Mucosa of descending colon (tissue), 3 donors: ENCODE measurements around the gene HECA. TPM values are rescaled to one million over a fixed set of nuclear protein-coding genes. Genes with fewer than 3 reads are reported as not detected.
"Not testable (repeated sequence)": the region's sequence is repeated elsewhere in the genome, so short reads cannot be mapped to it uniquely, and the experiment has no call there.

ENCODE experiments used
- ATAC-seq: fragments of 200-7000 bp; cut with Tn5 transposase; one replicate; pipeline ENCODE4 v1.9.1; 2020; ENCODE audit warnings: mild to moderate bottlenecking, moderate library complexity
- DNase-seq, 3 donors: peaks; one replicate each; pipeline ENCODE4 v3.0.0-alpha.2; 2020
- H3K36me3 ChIP-seq: fragments of 200-600 bp; one replicate; pipeline ENCODE4 v1.8.0; 2021; ENCODE audit warnings: low read depth, mild to moderate bottlenecking
- H3K4me1 ChIP-seq: fragments of 200-600 bp; one replicate; pipeline ENCODE4 v1.8.0; 2021; ENCODE audit warnings: low read depth, mild to moderate bottlenecking
- H3K4me3 ChIP-seq: fragments of 200-600 bp; one replicate; pipeline ENCODE4 v1.8.0; 2021; ENCODE audit warnings: mild to moderate bottlenecking
- H3K9me3 ChIP-seq: fragments of 200-600 bp; one replicate; pipeline ENCODE4 v1.8.0; 2021; ENCODE audit warnings: mild to moderate bottlenecking
- CTCF ChIP-seq: fragments of 200-600 bp; IDR thresholded peaks from one replicate; pipeline ENCODE4 v1.8.0; 2022; ENCODE audit warnings: antibody characterized with exemption, mild to moderate bottlenecking
- intact Hi-C, 2 donors: fragments of 100-400 bp; cut with DNase I in 1 of 2; cut with micrococcal nuclease in 1 of 2; formaldehyde crosslinking; loops; one replicate each; pipeline versions ENCODE4 v1.11.0 to v1.11.1; 2022; cut with DNase I, micrococcal nuclease
- total RNA-seq, 3 donors: library from RNA; stranded (reverse); fragmentation: NEBNext Ultra II Directional in 2 of 3; extraction: Animal tissue kit (Norgen Biotek cat#: 25700) in 2 of 3; gene quantifications; one replicate each; pipeline versions ENCODE4 v1.2.1 to v1.2.4, GENCODE V29; 2021 to 2023
- donor health status: DM: no; HTN: no; CAD: no; lungs with moderate emphysema.
- donor health status: DM: no; HTN: no; CAD: no.
- donor health status: DM: no; HTN: yes; CAD: no.

The HECA gene
- total RNA-seq, 3 donors from 2014 or later = 30.8 to 43.2 (median 40.4) TPM

GRCh38 chr6:139137706-139138105 lies 2.8 kb downstream of the HECA start:
- no peaks in the 10 kb centered on the region for H3K36me3 ChIP-seq
- H3K4me3 ChIP-seq = no peak overlapping the region
- no peak for TF ChIP-seq CTCF
- ATAC-seq = no peak
- H3K4me1 ChIP-seq = peaks cover 5% of the 10 kb centered on the region
- no peaks in the 10 kb centered on the region for H3K9me3 ChIP-seq
- intact Hi-C loops = no loop called here
- no peak for DNase-seq

GRCh38 chr6:139140854-139141253 lies 6.0 kb downstream of the HECA start:
- H3K4me3 ChIP-seq, intact Hi-C loops, ATAC-seq, H3K4me1 ChIP-seq, H3K36me3 ChIP-seq, H3K9me3 ChIP-seq, DNase-seq: not testable (repeated sequence)

- H3K4me3 ChIP-seq = no peak overlapping the region
- no peaks in the 10 kb centered on the region for H3K9me3 ChIP-seq
- H3K4me1 ChIP-seq = no peaks in the 10 kb centered on the region
- intact Hi-C loops = no loop called here
- no peaks in the 10 kb centered on the region for H3K36me3 ChIP-seq
- TF ChIP-seq CTCF = no peak
- no peak for ATAC-seq
- no peak for DNase-seq
Measured at GRCh38 chr6:139142262-139142661, 7.4 kb downstream of the HECA start.

- Histone ChIP-seq H3K4me3 (no peak overlapping the region), H3K9me3 (no peaks in the 10 kb centered on the region), H3K4me1 (peaks cover under 1% of the 10 kb centered on the region), H3K36me3 (no peaks in the 10 kb centered on the region)
- no peak for ATAC-seq
- DNase-seq = no peak
- intact Hi-C loops = no loop called here
- no peak for TF ChIP-seq CTCF
Measured at GRCh38 chr6:139143111-139143510, 8.2 kb downstream of the HECA start.

GRCh38 chr6:139144490-139145085 lies 9.7 kb downstream of the HECA start:
- H3K36me3 ChIP-seq = no peaks in the 10 kb centered on the region
- no peaks in the 10 kb centered on the region for H3K9me3 ChIP-seq
- H3K4me3 ChIP-seq = no peak overlapping the region
- ATAC-seq (no peak), DNase-seq (no peak)
- intact Hi-C loops = no loop called here
- TF ChIP-seq CTCF = no peak
- peaks cover 15% of the 10 kb centered on the region for H3K4me1 ChIP-seq

- Histone ChIP-seq H3K9me3 (no peaks in the 10 kb centered on the region), H3K4me3 (no peak overlapping the region), H3K4me1 (peaks cover 22% of the 10 kb centered on the region), H3K36me3 (no peaks in the 10 kb centered on the region)
- intact Hi-C loops = no loop called here
- no peak for ATAC-seq
- no peak for TF ChIP-seq CTCF
- DNase-seq = no peak
Measured at GRCh38 chr6:139145661-139146060, 10.8 kb downstream of the HECA start.
